Endodermal cell (in vitro differentiated cells): Measurements from ENCODE around the gene SGCD. TPM values are rescaled to one million over a fixed set of nuclear protein-coding genes. Genes with fewer than 3 reads are reported as not detected.

Experiments
- DNase-seq: peaks from one replicate; pipeline ENCODE4 v3.0.0-alpha.2; 2017
- H3K27ac ChIP-seq: 2 replicates; pipeline ENCODE4 v1.5.1; 2013; ENCODE audit warnings: mild to moderate bottlenecking, low read depth, low read length, moderate library complexity
- H3K27me3 ChIP-seq: 2 replicates; pipeline ENCODE4 v1.6.1; 2013; ENCODE audit warnings: mild to moderate bottlenecking, low read length, moderate library complexity; ENCODE audit not compliant: insufficient read depth, control insufficient read depth, poor library complexity, severe bottlenecking
- H3K36me3 ChIP-seq: 2 replicates; pipeline ENCODE4 v1.7.0; 2013; ENCODE audit warnings: mild to moderate bottlenecking, low read length, moderate library complexity; ENCODE audit not compliant: control insufficient read depth, insufficient read depth
- H3K4me1 ChIP-seq: one replicate; pipeline ENCODE4 v1.7.0; 2013; ENCODE audit warnings: low read length; ENCODE audit not compliant: control insufficient read depth, insufficient read depth
- H3K4me3 ChIP-seq: 2 replicates; pipeline ENCODE4 v1.5.1; 2013; ENCODE audit warnings: mild to moderate bottlenecking, low read length, moderate library complexity
- H3K9ac ChIP-seq: 2 replicates; pipeline ENCODE4 v1.6.1; 2013; ENCODE audit warnings: mild to moderate bottlenecking, low read length, moderate library complexity; ENCODE audit not compliant: poor library complexity, severe bottlenecking; ENCODE audit errors: extremely low read depth
- H3K9me3 ChIP-seq: 2 replicates; pipeline ENCODE4 v1.6.1; 2013; ENCODE audit warnings: mild to moderate bottlenecking, low read length, moderate library complexity; ENCODE audit not compliant: control insufficient read depth
- H3K27ac Mint-ChIP-seq: 2 replicates; pipeline ENCODE4 v1.8.0; 2020; ENCODE audit warnings: mixed read lengths
- H3K27me3 Mint-ChIP-seq: 2 replicates; pipeline ENCODE4 v1.8.0; 2021; ENCODE audit warnings: mild to moderate bottlenecking, mixed read lengths; ENCODE audit not compliant: insufficient read depth
- H3K36me3 Mint-ChIP-seq: 2 replicates; pipeline ENCODE4 v1.8.0; 2020; ENCODE audit warnings: low read depth, mixed read lengths
- H3K4me1 Mint-ChIP-seq: 2 replicates; pipeline ENCODE4 v1.8.0; 2020; ENCODE audit warnings: mixed read lengths
- H3K4me3 Mint-ChIP-seq: 2 replicates; pipeline ENCODE4 v1.8.0; 2020; ENCODE audit warnings: mild to moderate bottlenecking, moderate library complexity, mixed read lengths
- H3K9me3 Mint-ChIP-seq: 2 replicates; pipeline ENCODE4 v1.8.0; 2020; ENCODE audit warnings: mild to moderate bottlenecking, mixed read lengths
- WGBS, 2 experiments: methylation state at CpG; one replicate each; pipeline versions ENCODE4 v1.1.5 to v1.1.7; 2013; ENCODE audit warnings: missing lambda C conversion rate in 2 of 2, mixed read lengths in 1 of 2; ENCODE audit not compliant: insufficient coverage in 1 of 2, insufficient read length in 1 of 2; 5-methylcytosine and 5-hydroxymethylcytosine counted together
- total RNA-seq, 2 donors: library from RNA; stranded (reverse); fragmentation: NEBNext Ultra II Directional in 1 of 2; extraction: Animal tissue kit (Norgen Biotek cat#: 25700) in 1 of 2; gene quantifications; 2 replicates in 1 of 2; 3 replicates in 1 of 2; pipeline ENCODE4 v1.2.1, GENCODE V29; 2021
- TF ChIP-seq, protein P1 (sequence below): fragments of 200-600 bp; sonication (generic); conservative IDR thresholded peaks from 2 replicates; pipeline ENCODE4 v1.5.0; 2021; ENCODE audit warnings: antibody characterized with exemption, mild to moderate bottlenecking

SGCD gene
- total RNA-seq, 2 donors from 2014 or later: 0.04 to 0.42 TPM

- WGBS, 2 experiments: 92 to 100% methylated on average over 1 to 7 of the region's 7 CpGs
- Mint-ChIP-seq H3K27me3 (no peaks in the 10 kb centered on the region), H3K27ac (no peak overlapping the region), H3K9me3 (no peaks in the 10 kb centered on the region), H3K36me3 (no peaks in the 10 kb centered on the region), H3K4me3 (no peak overlapping the region), H3K4me1 (peaks cover 42% of the 10 kb centered on the region)
- H3K27ac ChIP-seq: no peak overlapping the region
- no peaks in the 10 kb centered on the region for H3K27me3 ChIP-seq
- no peak for DNase-seq
- TF ChIP-seq, protein P1, sequence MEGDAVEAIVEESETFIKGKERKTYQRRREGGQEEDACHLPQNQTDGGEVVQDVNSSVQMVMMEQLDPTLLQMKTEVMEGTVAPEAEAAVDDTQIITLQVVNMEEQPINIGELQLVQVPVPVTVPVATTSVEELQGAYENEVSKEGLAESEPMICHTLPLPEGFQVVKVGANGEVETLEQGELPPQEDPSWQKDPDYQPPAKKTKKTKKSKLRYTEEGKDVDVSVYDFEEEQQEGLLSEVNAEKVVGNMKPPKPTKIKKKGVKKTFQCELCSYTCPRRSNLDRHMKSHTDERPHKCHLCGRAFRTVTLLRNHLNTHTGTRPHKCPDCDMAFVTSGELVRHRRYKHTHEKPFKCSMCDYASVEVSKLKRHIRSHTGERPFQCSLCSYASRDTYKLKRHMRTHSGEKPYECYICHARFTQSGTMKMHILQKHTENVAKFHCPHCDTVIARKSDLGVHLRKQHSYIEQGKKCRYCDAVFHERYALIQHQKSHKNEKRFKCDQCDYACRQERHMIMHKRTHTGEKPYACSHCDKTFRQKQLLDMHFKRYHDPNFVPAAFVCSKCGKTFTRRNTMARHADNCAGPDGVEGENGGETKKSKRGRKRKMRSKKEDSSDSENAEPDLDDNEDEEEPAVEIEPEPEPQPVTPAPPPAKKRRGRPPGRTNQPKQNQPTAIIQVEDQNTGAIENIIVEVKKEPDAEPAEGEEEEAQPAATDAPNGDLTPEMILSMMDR: no peak
- H3K9ac ChIP-seq: no peak overlapping the region
- H3K36me3 ChIP-seq: no peaks in the 10 kb centered on the region
- peaks cover 10% of the 10 kb centered on the region for H3K4me1 ChIP-seq
- no peak overlapping the region for H3K4me3 ChIP-seq
- H3K9me3 ChIP-seq: no peaks in the 10 kb centered on the region
Measured at GRCh38 chr5:156473269-156473908, 146.4 kb downstream of the SGCD start.

DNA sequence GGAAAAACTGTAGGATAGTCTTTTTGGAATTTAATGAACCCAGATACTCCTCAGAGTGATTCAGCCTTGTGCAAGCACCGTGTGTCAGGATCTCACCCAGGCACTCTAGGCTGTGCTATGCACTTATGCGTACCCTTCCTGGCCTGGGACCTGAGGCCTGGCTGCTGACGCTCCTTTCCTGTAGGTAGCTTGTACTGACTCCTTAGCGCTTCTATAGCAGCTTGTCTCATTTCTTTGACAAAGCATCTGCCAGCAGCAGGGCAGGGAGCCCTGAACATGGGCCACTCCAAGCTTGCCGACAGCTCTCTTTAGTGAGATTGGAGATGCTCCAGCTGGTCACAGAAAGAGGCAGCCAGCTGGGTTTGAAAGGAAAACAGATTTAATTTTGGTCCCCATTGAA lies 147.3 kb downstream of the SGCD start:
- Mint-ChIP-seq H3K27ac (no peak overlapping the region), H3K4me1 (peaks cover 42% of the 10 kb centered on the region), H3K9me3 (no peaks in the 10 kb centered on the region), H3K36me3 (no peaks in the 10 kb centered on the region), H3K27me3 (no peaks in the 10 kb centered on the region), H3K4me3 (no peak overlapping the region)
- Histone ChIP-seq H3K4me1 (peaks cover 10% of the 10 kb centered on the region), H3K9ac (no peak overlapping the region), H3K27ac (no peak overlapping the region), H3K36me3 (no peaks in the 10 kb centered on the region), H3K9me3 (no peaks in the 10 kb centered on the region), H3K27me3 (no peaks in the 10 kb centered on the region), H3K4me3 (no peak overlapping the region)
- TF ChIP-seq, protein P1: no peak
- no peak for DNase-seq
- WGBS, 2 experiments: 81 to 88% methylated on average over 3 to 5 of the region's 5 CpGs

- Mint-ChIP-seq H3K36me3 (no peaks in the 10 kb centered on the region), H3K9me3 (no peaks in the 10 kb centered on the region), H3K27me3 (no peaks in the 10 kb centered on the region), H3K27ac (peak overlapping the region; percentile 88), H3K4me3 (peak overlapping the region; percentile 27), H3K4me1 (peaks cover 42% of the 10 kb centered on the region)
- peak; percentile 86 for DNase-seq
- no peak overlapping the region for H3K27ac ChIP-seq
- TF ChIP-seq, protein P1: peak; percentile 44
- H3K9me3 ChIP-seq: no peaks in the 10 kb centered on the region
- H3K36me3 ChIP-seq: no peaks in the 10 kb centered on the region
- H3K4me3 ChIP-seq: peak overlapping the region; percentile 55
- H3K9ac ChIP-seq: peak overlapping the region; percentile 24
- no peaks in the 10 kb centered on the region for H3K27me3 ChIP-seq
- peaks cover 10% of the 10 kb centered on the region for H3K4me1 ChIP-seq
- 52 to 80% methylated on average over 1 to 4 of the region's 4 CpGs for WGBS, 2 experiments
Measured at GRCh38 chr5:156475182-156476157, 148.5 kb downstream of the SGCD start.
